Measurements from ENCODE around the gene SMIM15. TPM values are rescaled to one million over a fixed set of nuclear protein-coding genes. Genes with fewer than 3 reads are reported as not detected.
"Not testable (repeated sequence)": the region's sequence is repeated elsewhere in the genome, so short reads cannot be mapped to it uniquely, and the experiment has no call there.

Gene SMIM15
- polyA plus RNA-seq, 1 donor from 2014 or later = 30.1 TPM

DNA sequence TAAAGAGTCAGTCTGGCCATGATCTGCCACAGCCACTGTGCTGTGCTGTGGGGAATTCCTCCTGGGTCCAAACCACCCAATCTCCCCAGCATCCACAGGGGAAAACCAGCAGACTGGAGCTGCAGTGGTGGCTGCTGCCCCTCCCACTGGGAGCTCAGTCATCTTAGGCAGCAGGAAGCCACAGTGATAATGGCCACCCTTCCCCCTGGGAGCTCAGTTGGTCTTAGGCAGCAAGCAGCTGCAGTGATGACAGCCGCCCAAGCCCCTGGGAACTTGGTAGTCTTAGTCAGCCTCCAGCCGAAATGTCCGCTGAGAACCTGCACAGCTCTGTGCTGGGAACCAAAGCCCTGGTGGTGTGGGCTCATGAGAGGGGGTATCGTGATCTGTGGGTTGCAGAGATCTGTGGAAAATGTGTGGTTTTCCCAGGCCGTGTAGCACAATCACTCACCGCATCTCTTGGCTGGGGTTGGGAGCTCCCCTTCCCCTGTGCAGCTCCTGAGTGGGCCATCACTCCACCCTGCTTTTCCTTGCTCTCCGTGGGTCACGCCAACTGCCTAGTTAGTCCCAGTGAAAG, 38.4 kb upstream of the SMIM15 start:
- no peak overlapping the region for H2AFZ ChIP-seq (ENCODE audit: low read depth, low read length)

DNA sequence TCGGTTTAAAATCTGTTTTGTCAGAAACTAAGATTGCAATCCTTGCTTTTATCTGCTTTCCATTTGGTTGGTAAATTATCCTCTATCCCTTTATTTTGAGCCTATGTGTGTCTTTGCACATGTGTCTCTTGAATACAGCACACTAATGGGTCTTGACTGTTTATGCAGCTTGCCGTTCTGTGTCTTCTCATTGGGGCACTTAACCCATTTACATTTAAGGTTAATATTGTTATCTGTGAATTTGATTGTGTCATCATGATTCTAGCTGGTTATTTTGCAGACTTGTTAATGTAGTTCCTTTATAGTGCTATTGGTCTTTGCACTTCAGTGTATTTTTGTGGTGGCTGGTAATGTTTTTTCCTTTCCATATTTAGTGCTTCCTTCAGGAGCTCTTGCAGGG, 36.3 kb upstream of the SMIM15 start:
- TF ChIP-seq POLR2AphosphoS5 (IDR thresholded peaks at IDR 0.05) = no peak
- no peak for TF ChIP-seq SMC3 (conservative IDR thresholded peaks at IDR 0.05; ENCODE audit: poor library complexity)
- no peak for TF ChIP-seq MXI1 (conservative IDR thresholded peaks at IDR 0.05; ENCODE audit: poor library complexity, severe bottlenecking)
- no peak for TF ChIP-seq TAF1 (IDR thresholded peaks at IDR 0.05; ENCODE audit: low read depth)
- no peak for TF ChIP-seq RAD21 (conservative IDR thresholded peaks at IDR 0.05)
- TF ChIP-seq, protein P1, sequence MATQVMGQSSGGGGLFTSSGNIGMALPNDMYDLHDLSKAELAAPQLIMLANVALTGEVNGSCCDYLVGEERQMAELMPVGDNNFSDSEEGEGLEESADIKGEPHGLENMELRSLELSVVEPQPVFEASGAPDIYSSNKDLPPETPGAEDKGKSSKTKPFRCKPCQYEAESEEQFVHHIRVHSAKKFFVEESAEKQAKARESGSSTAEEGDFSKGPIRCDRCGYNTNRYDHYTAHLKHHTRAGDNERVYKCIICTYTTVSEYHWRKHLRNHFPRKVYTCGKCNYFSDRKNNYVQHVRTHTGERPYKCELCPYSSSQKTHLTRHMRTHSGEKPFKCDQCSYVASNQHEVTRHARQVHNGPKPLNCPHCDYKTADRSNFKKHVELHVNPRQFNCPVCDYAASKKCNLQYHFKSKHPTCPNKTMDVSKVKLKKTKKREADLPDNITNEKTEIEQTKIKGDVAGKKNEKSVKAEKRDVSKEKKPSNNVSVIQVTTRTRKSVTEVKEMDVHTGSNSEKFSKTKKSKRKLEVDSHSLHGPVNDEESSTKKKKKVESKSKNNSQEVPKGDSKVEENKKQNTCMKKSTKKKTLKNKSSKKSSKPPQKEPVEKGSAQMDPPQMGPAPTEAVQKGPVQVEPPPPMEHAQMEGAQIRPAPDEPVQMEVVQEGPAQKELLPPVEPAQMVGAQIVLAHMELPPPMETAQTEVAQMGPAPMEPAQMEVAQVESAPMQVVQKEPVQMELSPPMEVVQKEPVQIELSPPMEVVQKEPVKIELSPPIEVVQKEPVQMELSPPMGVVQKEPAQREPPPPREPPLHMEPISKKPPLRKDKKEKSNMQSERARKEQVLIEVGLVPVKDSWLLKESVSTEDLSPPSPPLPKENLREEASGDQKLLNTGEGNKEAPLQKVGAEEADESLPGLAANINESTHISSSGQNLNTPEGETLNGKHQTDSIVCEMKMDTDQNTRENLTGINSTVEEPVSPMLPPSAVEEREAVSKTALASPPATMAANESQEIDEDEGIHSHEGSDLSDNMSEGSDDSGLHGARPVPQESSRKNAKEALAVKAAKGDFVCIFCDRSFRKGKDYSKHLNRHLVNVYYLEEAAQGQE (IDR thresholded peaks at IDR 0.05; ENCODE audit: borderline replicate concordance) = no peak
- no peak for TF ChIP-seq EP300 (conservative IDR thresholded peaks at IDR 0.05; ENCODE audit: poor library complexity, severe bottlenecking)
- Histone ChIP-seq H3K27ac (ENCODE audit: low read length) (no peak overlapping the region), H4K20me1 (ENCODE audit: insufficient read depth) (no peaks in the 10 kb centered on the region), H3K36me3 (ENCODE audit: insufficient read depth, low read length) (no peaks in the 10 kb centered on the region), H2AFZ (ENCODE audit: low read depth, low read length) (no peak overlapping the region), H3F3A (ENCODE audit: insufficient read depth, low read length, poor library complexity, severe bottlenecking) (no peaks in the 10 kb centered on the region), H3K27me3 (ENCODE audit: insufficient read depth, low read depth, low read length) (no peaks in the 10 kb centered on the region), H3K9ac (ENCODE audit: low read length) (no peak overlapping the region), H3K4me2 (ENCODE audit: low read length) (no peak overlapping the region), H3K9me2 (ENCODE audit: insufficient read depth, low read length) (no peaks in the 10 kb centered on the region), H3K9me3 (ENCODE audit: low read length) (peaks cover 2% of the 10 kb centered on the region), H3K79me2 (replicated peaks; ENCODE audit: insufficient read depth, low read length) (no peaks in the 10 kb centered on the region), H3K4me3 (ENCODE audit: low read length) (no peak overlapping the region)

More for the DNA sequence above, 38.4 kb upstream of the SMIM15 start:
- no peak overlapping the region for H3K4me3 ChIP-seq (ENCODE audit: low read length)
- TF ChIP-seq SMC3 (conservative IDR thresholded peaks at IDR 0.05; ENCODE audit: poor library complexity) (no peak), POLR2AphosphoS5 (IDR thresholded peaks at IDR 0.05) (no peak)
- H3K9me2 ChIP-seq (ENCODE audit: insufficient read depth, low read length) = no peaks in the 10 kb centered on the region
- no peaks in the 10 kb centered on the region for H3K9me3 ChIP-seq (ENCODE audit: low read length)
- no peak overlapping the region for H3K9ac ChIP-seq (ENCODE audit: low read length)
- no peaks in the 10 kb centered on the region for H3K79me2 ChIP-seq (replicated peaks; ENCODE audit: insufficient read depth, low read length)
- no peak overlapping the region for H3K27ac ChIP-seq (ENCODE audit: low read length)
- no peaks in the 10 kb centered on the region for H3F3A ChIP-seq (ENCODE audit: insufficient read depth, low read length, poor library complexity, severe bottlenecking)
- H4K20me1 ChIP-seq (ENCODE audit: insufficient read depth) = no peaks in the 10 kb centered on the region
- H3K27me3 ChIP-seq (ENCODE audit: insufficient read depth, low read depth, low read length) = no peaks in the 10 kb centered on the region
- no peak overlapping the region for H3K4me2 ChIP-seq (ENCODE audit: low read length)
- H3K36me3 ChIP-seq (ENCODE audit: insufficient read depth, low read length) = no peaks in the 10 kb centered on the region

DNA sequence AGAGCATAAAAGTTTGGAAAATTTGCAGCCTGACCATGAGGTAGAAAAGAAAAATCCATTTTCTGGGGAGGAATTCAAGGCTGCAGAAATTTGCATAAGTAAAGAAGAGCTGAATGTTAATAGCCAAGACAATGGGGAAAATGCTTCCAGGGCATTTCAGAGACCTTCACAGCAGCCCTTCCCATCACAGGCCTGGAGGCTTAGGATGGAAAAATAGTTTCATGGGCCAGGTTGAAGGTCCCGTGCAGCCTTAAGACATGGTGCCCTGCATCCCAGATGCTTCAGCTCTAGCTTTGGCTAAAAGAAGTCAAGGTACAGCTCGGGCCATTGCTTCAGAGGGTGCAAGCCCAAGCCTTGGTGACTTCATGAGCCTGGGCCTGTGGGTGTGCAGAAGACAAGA, 25.6 kb upstream of the SMIM15 start:
- H3K36me3 ChIP-seq (ENCODE audit: insufficient read depth, low read length); H2AFZ ChIP-seq (ENCODE audit: low read depth, low read length); H3K4me3 ChIP-seq (ENCODE audit: low read length); H3K9me3 ChIP-seq (ENCODE audit: low read length); H3K27ac ChIP-seq (ENCODE audit: low read length); H4K20me1 ChIP-seq (ENCODE audit: insufficient read depth); H3K27me3 ChIP-seq (ENCODE audit: insufficient read depth, low read depth, low read length); H3F3A ChIP-seq (ENCODE audit: insufficient read depth, low read length, poor library complexity, severe bottlenecking); H3K9ac ChIP-seq (ENCODE audit: low read length); H3K9me2 ChIP-seq (ENCODE audit: insufficient read depth, low read length); H3K4me2 ChIP-seq (ENCODE audit: low read length); H3K79me2 ChIP-seq (replicated peaks; ENCODE audit: insufficient read depth, low read length): not testable (repeated sequence)

DNA sequence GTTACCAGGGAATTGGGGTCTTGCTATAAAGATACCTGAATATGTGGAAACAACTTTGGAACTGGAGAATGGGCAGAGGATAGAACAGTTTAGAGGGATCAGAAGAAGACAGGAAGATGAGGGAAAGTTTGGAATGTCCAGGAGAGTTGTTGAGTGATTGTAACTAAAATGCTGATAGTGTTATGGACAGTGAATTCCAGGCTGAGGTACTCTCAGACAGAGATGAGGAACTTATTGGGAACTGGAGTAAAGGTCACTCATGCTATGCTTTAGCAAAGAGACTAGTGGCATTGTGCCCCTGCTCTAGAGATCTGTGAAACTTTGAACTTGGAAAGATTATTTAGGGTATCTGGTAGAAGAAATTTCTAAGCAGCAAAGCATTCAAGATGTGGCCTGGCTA, 25.1 kb upstream of the SMIM15 start:
- H3K9me2 ChIP-seq (ENCODE audit: insufficient read depth, low read length); H2AFZ ChIP-seq (ENCODE audit: low read depth, low read length); H4K20me1 ChIP-seq (ENCODE audit: insufficient read depth); H3K4me2 ChIP-seq (ENCODE audit: low read length); H3K4me3 ChIP-seq (ENCODE audit: low read length); H3K9me3 ChIP-seq (ENCODE audit: low read length); H3K27me3 ChIP-seq (ENCODE audit: insufficient read depth, low read depth, low read length); H3K9ac ChIP-seq (ENCODE audit: low read length); H3K27ac ChIP-seq (ENCODE audit: low read length); H3F3A ChIP-seq (ENCODE audit: insufficient read depth, low read length, poor library complexity, severe bottlenecking); H3K79me2 ChIP-seq (replicated peaks; ENCODE audit: insufficient read depth, low read length); H3K36me3 ChIP-seq (ENCODE audit: insufficient read depth, low read length): not testable (repeated sequence)

All from neural cell (in vitro differentiated cells).